K562 (cell line): ENCODE data around the gene UMAD1. TPM values are rescaled to one million over a fixed set of nuclear protein-coding genes. Genes with fewer than 3 reads are reported as not detected.

Experiments
- ATAC-seq: fragments of 200-7000 bp; cut with Tn5 transposase; 3 replicates; pipeline ENCODE4 v1.9.1; 2020; ENCODE audit warnings: moderate library complexity
- BruUV-seq: library from RNA; stranded (reverse); fragments of 400-500 nt; replicated peaks from 2 replicates; lab custom pipeline; 2021; lab: Mats Ljungman, UMichigan
- CTCF ChIA-PET: fragments of 300-600 bp; formaldehyde crosslinking; extraction: SDS; loops from one replicate; lab custom pipeline; 2021; ENCODE audit warnings: low intra/inter-chr PET ratio; lab: Yijun Ruan, JAX
- POLR2A ChIA-PET: fragments of 300-600, 350-650 bp; sonication (Branson Sonifier 250); formaldehyde crosslinking; extraction: SDS; loops from one replicate; lab custom pipeline; 2021; ENCODE audit warnings: antibody characterized with exemption, inconsistent platforms; lab: Yijun Ruan, JAX
- DNase-seq, 4 experiments: peaks; one replicate each; pipeline versions ENCODE4 v3.0.0 to v3.0.0-alpha.2; 2011 to 2018; ENCODE audit warnings: low spot score in 3 of 4, mixed read lengths in 3 of 4; ENCODE audit errors: extremely low read depth in 1 of 4
- FAIRE-seq: peaks from 2 replicates; lab custom pipeline; 2011; peaks lifted over from hg19 to GRCh38; lab: Jason Lieb, UNC
- H2AFZ ChIP-seq: 2 replicates; pipeline ENCODE4 v1.6.0; 2011; ENCODE audit warnings: low read depth, low read length, control low read depth, inconsistent platforms
- H3K27ac ChIP-seq: fragments of 200-600 bp; 3 replicates; pipeline ENCODE4 v1.8.0; 2011; ENCODE audit warnings: low read depth, mild to moderate bottlenecking, control low read depth, inconsistent platforms, low read length, moderate library complexity, mixed read lengths; ENCODE audit errors: extremely low read depth
- H3K27me3 ChIP-seq, 2 experiments: fragments of 300-600 bp in 1 of 2; 2 replicates in 1 of 2; 3 replicates in 1 of 2; pipeline versions ENCODE4 v1.6.0 to v1.8.0; 2011; ENCODE audit warnings: inconsistent platforms in 2 of 2, low read length in 2 of 2, mild to moderate bottlenecking in 1 of 2, mixed read lengths in 1 of 2, moderate library complexity in 1 of 2; ENCODE audit not compliant: control insufficient read depth in 2 of 2, insufficient read depth in 2 of 2
- H3K36me3 ChIP-seq: fragments of 300-600 bp; 3 replicates; pipeline ENCODE4 v1.8.0; 2011; ENCODE audit warnings: mild to moderate bottlenecking, low read length, inconsistent platforms; ENCODE audit not compliant: control insufficient read depth, insufficient read depth
- H3K4me1 ChIP-seq, 2 experiments: fragments of 200-600 bp in 1 of 2; replicated peaks in 1 of 2; 2 replicates in 1 of 2; 3 replicates in 1 of 2; pipeline versions ENCODE4 v1.5.1 to v1.8.0; 2011; ENCODE audit warnings: inconsistent platforms in 2 of 2, low read length in 2 of 2, mild to moderate bottlenecking in 1 of 2, mixed read lengths in 1 of 2, moderate library complexity in 1 of 2; ENCODE audit not compliant: control insufficient read depth in 2 of 2, insufficient read depth in 2 of 2
- H3K4me2 ChIP-seq: 2 replicates; pipeline ENCODE4 v1.6.1; 2011; ENCODE audit warnings: low read length, control low read depth, inconsistent platforms, mixed read lengths; ENCODE audit not compliant: insufficient read depth
- H3K4me3 ChIP-seq: fragments of 200-600 bp; sonication (generic), shearing (Covaris generic); 2 replicates; pipeline ENCODE4 v1.5.1; 2016; ENCODE audit warnings: control low read depth, inconsistent platforms
- H3K79me2 ChIP-seq: fragments of 200-600 bp; 3 replicates; pipeline ENCODE4 v1.8.0; 2011; ENCODE audit warnings: low read length, inconsistent platforms; ENCODE audit not compliant: control insufficient read depth, insufficient read depth
- H3K9ac ChIP-seq, 2 experiments: 2 replicates each; pipeline versions ENCODE4 v1.6.0 to v1.6.1; 2011; ENCODE audit warnings: low read depth in 2 of 2, low read length in 2 of 2, control low read depth in 1 of 2, inconsistent platforms in 1 of 2, mild to moderate bottlenecking in 1 of 2, mixed read lengths in 1 of 2; ENCODE audit not compliant: insufficient read depth in 1 of 2
- H3K9me1 ChIP-seq: one replicate; pipeline ENCODE4 v1.6.0; 2011; ENCODE audit warnings: inconsistent platforms, mild to moderate bottlenecking, low read length, moderate library complexity; ENCODE audit not compliant: control insufficient read depth, insufficient read depth
- H3K9me3 ChIP-seq: replicated peaks from 2 replicates; pipeline ENCODE4 v1.5.1; 2011; ENCODE audit warnings: low read depth, low read length, inconsistent platforms; ENCODE audit not compliant: control insufficient read depth, insufficient read depth
- H4K20me1 ChIP-seq: replicated peaks from 2 replicates; pipeline ENCODE4 v1.6.1; 2011; ENCODE audit warnings: low read length, inconsistent platforms, mixed read lengths; ENCODE audit not compliant: control insufficient read depth, insufficient read depth
- ATF7 ChIP-seq: fragments of 450-650 bp; IDR thresholded peaks from 2 replicates; pipeline ENCODE4 v1.7.1; 2014; ENCODE audit warnings: mild to moderate bottlenecking, moderate library complexity
- BCL6 ChIP-seq: fragments of 250-450 bp; sonication (Bioruptor Pico); IDR thresholded peaks from 2 replicates; pipeline ENCODE4 v1.4.0; 2020
- CGGBP1 ChIP-seq: fragments of 250-450 bp; sonication (Bioruptor Pico); IDR thresholded peaks from 2 replicates; pipeline ENCODE4 v1.9.0; 2021; ENCODE audit warnings: mild to moderate bottlenecking
- ELF4 ChIP-seq: fragments of 450-650 bp; formaldehyde crosslinking; IDR thresholded peaks from 2 replicates; pipeline ENCODE4 v1.4.0; 2022; ENCODE audit warnings: missing genetic modification characterization
- FOS ChIP-seq: IDR thresholded peaks from 3 replicates; pipeline ENCODE4 v1.6.1; 2011; ENCODE audit not compliant: insufficient read length; ENCODE audit errors: extremely low read depth
- NELFE ChIP-seq: IDR thresholded peaks from 2 replicates; pipeline ENCODE4 v1.6.1; 2011; ENCODE audit warnings: mild to moderate bottlenecking; ENCODE audit not compliant: insufficient read depth, insufficient read length
- OTX1 ChIP-seq: fragments of 450-650 bp; formaldehyde crosslinking; IDR thresholded peaks from 2 replicates; pipeline ENCODE4 v1.4.0; 2022; ENCODE audit warnings: mild to moderate bottlenecking
- RBM14 ChIP-seq: fragments of 200-400 bp; formaldehyde crosslinking; IDR thresholded peaks from 2 replicates; pipeline ENCODE4 v1.6.1; 2018; ENCODE audit warnings: low read depth, mild to moderate bottlenecking, low read length, moderate library complexity, borderline replicate concordance; ENCODE audit not compliant: insufficient read depth
- RFX1 ChIP-seq: fragments of 450-650 bp; IDR thresholded peaks from 2 replicates; pipeline ENCODE4 v1.6.1; 2016; ENCODE audit warnings: mild to moderate bottlenecking, moderate library complexity
- SIN3B ChIP-seq: fragments of 450-650 bp; IDR thresholded peaks from 2 replicates; pipeline ENCODE4 v1.6.1; 2017; ENCODE audit warnings: low read depth, mild to moderate bottlenecking, moderate library complexity
- SPI1 ChIP-seq: IDR thresholded peaks from 2 replicates; pipeline ENCODE4 v1.6.1; 2011; ENCODE audit warnings: low read depth, low read length, control low read depth, borderline replicate concordance
- SRF ChIP-seq, 2 experiments: fragments of 250-450, 450-650 bp in 1 of 2; sonication (Bioruptor Pico) in 1 of 2; sonication (generic) in 1 of 2; formaldehyde crosslinking; IDR thresholded peaks; 2 replicates each; pipeline versions ENCODE4 v1.5.0 to v1.5.1; 2020 to 2022; ENCODE audit warnings: mild to moderate bottlenecking in 1 of 2, missing genetic modification reagents in 1 of 2
- ZC3H11A ChIP-seq: IDR thresholded peaks from 2 replicates; pipeline ENCODE4 v1.6.1; 2012; ENCODE audit warnings: low read depth, low read length, improper control_type of control experiment
- ZNF174 ChIP-seq: fragments of 250-450 bp; sonication (Bioruptor Pico); IDR thresholded peaks from 2 replicates; pipeline ENCODE4 v1.4.0; 2020; ENCODE audit warnings: mild to moderate bottlenecking
- WGBS: fragments of 100-300 bp; shearing (Covaris generic); methylation state at CpG from one replicate; pipeline ENCODE4 v1.1.6; 2016; ENCODE audit warnings: low coverage, mixed read lengths; ENCODE audit not compliant: insufficient coverage; ENCODE audit errors: missing lambda C conversion rate; 5-methylcytosine and 5-hydroxymethylcytosine counted together
- in situ Hi-C: fragments of 300-500 bp; cut with MboI; formaldehyde crosslinking; loops from 4 replicates; pipeline ENCODE4 v1.15.0; 2018; ENCODE audit warnings: inconsistent platforms, mixed read lengths
- intact Hi-C: fragments of 100-400 bp; cut with micrococcal nuclease; formaldehyde crosslinking; loops from 2 replicates; pipeline ENCODE4 v1.14.2; 2022
- polyA plus RNA-seq, 8 experiments: library from polyadenylated mRNA; depleted of rRNA in 4 of 8; stranded (reverse) in 5 of 8; unstranded in 3 of 8; fragments of >200 nt; fragmentation: Nextera tagmentation in 2 of 8; fragmentation: Illumina TruSeq in 1 of 8; extraction: Ambion mirVana in 2 of 8; extraction: Trizol in 1 of 8; gene quantifications; 2 replicates each; pipeline versions ENCODE4 v1.2.1 to v1.2.3, GENCODE V29; 2011 to 2014; ENCODE audit warnings: inconsistent platforms in 1 of 8, missing spikeins in 1 of 8
- total RNA-seq, 7 experiments: library from RNA; depleted of rRNA in 6 of 7; stranded (reverse); fragments of >200 nt in 6 of 7; fragmentation: Illumina TruSeq in 2 of 7; extraction: Trizol in 2 of 7; gene quantifications; 2 replicates each; pipeline versions ENCODE4 v1.2.1 to v1.2.3, GENCODE V29; 2011 to 2021; ENCODE audit warnings: low replicate concordance in 1 of 7
- TF ChIP-seq, protein P1 (sequence below): fragments of 450-650 bp; IDR thresholded peaks from 2 replicates; pipeline ENCODE4 v1.6.1; 2016; ENCODE audit warnings: antibody characterized with exemption
- TF ChIP-seq, protein P2 (sequence below): conservative IDR thresholded peaks from 2 replicates; pipeline ENCODE4 v1.6.1; 2011; ENCODE audit warnings: low read depth, mild to moderate bottlenecking, low read length; ENCODE audit not compliant: control insufficient read depth

Gene UMAD1
- total and polyA plus RNA-seq, 9 of the 15 experiments (the other 6 are each of a cell fraction or from before 2014, with no cell fraction given), result 9.0 to 26.7 (median 13.3) TPM

- ChIA-PET POLR2A (no interaction called here), CTCF (no interaction called here)
- H3K9me3 ChIP-seq, result no peaks in the 10 kb centered on the region
- no peaks in the 10 kb centered on the region for H3K36me3 ChIP-seq
- in situ Hi-C loops, result no loop called here
- FAIRE-seq (no peak), DNase-seq (no peak), ATAC-seq (no peak)
- intact Hi-C loops, result no loop called here
- no peaks in the 10 kb centered on the region for H3K4me1 ChIP-seq
- WGBS, result 15% methylated on average over 2 of the region's 2 CpGs
- H3K4me2 ChIP-seq, result no peak overlapping the region
- no peaks in the 10 kb centered on the region for H3K9me1 ChIP-seq
- H2AFZ ChIP-seq, result no peak overlapping the region
- no peaks in the 10 kb centered on the region for H3K79me2 ChIP-seq
- H3K27me3 ChIP-seq, result no peaks in the 10 kb centered on the region
- TF ChIP-seq RBM14 (no peak), OTX1 (CRISPR knock-in tag) (no peak), ELF4 (CRISPR knock-in tag) (no peak)
- TF ChIP-seq, protein P1, sequence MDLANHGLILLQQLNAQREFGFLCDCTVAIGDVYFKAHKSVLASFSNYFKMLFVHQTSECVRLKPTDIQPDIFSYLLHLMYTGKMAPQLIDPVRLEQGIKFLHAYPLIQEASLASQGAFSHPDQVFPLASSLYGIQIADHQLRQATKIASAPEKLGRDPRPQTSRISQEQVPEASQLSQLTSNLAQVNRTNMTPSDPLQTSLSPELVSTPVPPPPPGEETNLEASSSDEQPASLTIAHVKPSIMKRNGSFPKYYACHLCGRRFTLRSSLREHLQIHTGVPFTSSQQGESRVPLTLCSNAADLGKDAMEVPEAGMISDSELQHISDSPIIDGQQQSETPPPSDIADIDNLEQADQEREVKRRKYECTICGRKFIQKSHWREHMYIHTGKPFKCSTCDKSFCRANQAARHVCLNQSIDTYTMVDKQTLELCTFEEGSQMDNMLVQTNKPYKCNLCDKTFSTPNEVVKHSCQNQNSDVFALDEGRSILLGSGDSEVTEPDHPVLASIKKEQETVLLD, result no peak
- no peak overlapping the region for H3K9ac ChIP-seq
- H4K20me1 ChIP-seq, result no peaks in the 10 kb centered on the region
- no peak overlapping the region for H3K4me3 ChIP-seq
- BruUV-seq, result no TSS peak
- no peak overlapping the region for H3K27ac ChIP-seq
Observed at GRCh38 chr7:7848246-7848645, 207.7 kb downstream of the UMAD1 start.

DNA sequence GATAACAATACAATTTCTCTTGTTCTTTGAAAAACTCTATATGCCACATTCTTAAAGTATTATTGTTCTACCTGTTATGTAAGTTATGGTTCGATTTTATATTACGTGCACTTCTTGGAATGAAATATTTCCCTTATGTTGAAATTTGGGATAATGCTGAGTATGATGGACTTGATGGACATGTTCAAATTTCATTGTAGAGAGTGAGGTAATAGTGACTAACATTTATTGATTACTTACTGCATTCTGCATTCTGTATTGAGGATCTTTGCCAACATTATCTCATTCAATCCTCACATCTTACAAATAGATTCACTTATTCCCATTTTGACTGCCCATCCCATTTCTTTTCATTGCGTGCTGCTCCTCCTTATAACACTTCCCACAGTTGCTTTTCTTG is 208.3 kb downstream of the UMAD1 start:
- Histone ChIP-seq H3K27ac (no peak overlapping the region), H3K9me1 (no peaks in the 10 kb centered on the region), H2AFZ (no peak overlapping the region), H4K20me1 (no peaks in the 10 kb centered on the region), H3K9ac (no peak overlapping the region), H3K4me1 (no peaks in the 10 kb centered on the region), H3K4me2 (no peak overlapping the region), H3K4me3 (no peak overlapping the region), H3K27me3 (no peaks in the 10 kb centered on the region), H3K79me2 (no peaks in the 10 kb centered on the region), H3K36me3 (no peaks in the 10 kb centered on the region), H3K9me3 (peaks cover 2% of the 10 kb centered on the region; the same call in 1 of the 2 replicates)
- DNase-seq (no peak), FAIRE-seq (no peak), ATAC-seq (no peak)
- no TSS peak for BruUV-seq
- ChIA-PET POLR2A (no interaction called here), CTCF (no interaction called here)
- intact Hi-C loops (no loop called here), in situ Hi-C loops (no loop called here)
- TF ChIP-seq ZC3H11A (no peak), SPI1 (no peak), CGGBP1 (no peak), SIN3B (no peak), SRF (CRISPR knock-in tag; IDR thresholded peaks at IDR 0.05) (no peak), RFX1 (no peak), FOS (no peak), NELFE (no peak), BCL6 (CRISPR knock-in tag) (no peak), ZNF174 (CRISPR knock-in tag) (no peak), ATF7 (no peak)
- TF ChIP-seq, protein P2, sequence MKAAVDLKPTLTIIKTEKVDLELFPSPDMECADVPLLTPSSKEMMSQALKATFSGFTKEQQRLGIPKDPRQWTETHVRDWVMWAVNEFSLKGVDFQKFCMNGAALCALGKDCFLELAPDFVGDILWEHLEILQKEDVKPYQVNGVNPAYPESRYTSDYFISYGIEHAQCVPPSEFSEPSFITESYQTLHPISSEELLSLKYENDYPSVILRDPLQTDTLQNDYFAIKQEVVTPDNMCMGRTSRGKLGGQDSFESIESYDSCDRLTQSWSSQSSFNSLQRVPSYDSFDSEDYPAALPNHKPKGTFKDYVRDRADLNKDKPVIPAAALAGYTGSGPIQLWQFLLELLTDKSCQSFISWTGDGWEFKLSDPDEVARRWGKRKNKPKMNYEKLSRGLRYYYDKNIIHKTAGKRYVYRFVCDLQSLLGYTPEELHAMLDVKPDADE, result no peak
- 50% methylated on average over 3 of the region's 3 CpGs for WGBS
